K562 (cell line): Measurements from ENCODE around the gene HIPK2. TPM values are rescaled to one million over a fixed set of nuclear protein-coding genes. Genes with fewer than 3 reads are reported as not detected.

Experiments used
- HMG20B ChIP-seq: fragments of 250-450 bp; sonication (Bioruptor Pico); IDR thresholded peaks from 2 replicates; pipeline ENCODE4 v1.5.0; 2021; ENCODE audit warnings: mild to moderate bottlenecking
- NFE2 ChIP-seq: IDR thresholded peaks from 2 replicates; pipeline ENCODE4 v1.6.1; 2014; ENCODE audit warnings: antibody characterized with exemption, low read depth
- POLR3G ChIP-seq: IDR thresholded peaks from 2 replicates; pipeline ENCODE4 v1.6.1; 2011; ENCODE audit not compliant: insufficient read length, insufficient replicate concordance; ENCODE audit errors: extremely low read depth
- PPARD ChIP-seq: fragments of 250-450 bp; sonication (Bioruptor Pico); IDR thresholded peaks from 2 replicates; pipeline ENCODE4 v1.8.0; 2022; ENCODE audit warnings: inconsistent platforms, mild to moderate bottlenecking, moderate library complexity
- RAD51 ChIP-seq: fragments of 450-650 bp; IDR thresholded peaks from 2 replicates; pipeline ENCODE4 v1.7.1; 2016; ENCODE audit warnings: low read depth, mild to moderate bottlenecking, borderline replicate concordance
- SIN3B ChIP-seq: fragments of 450-650 bp; IDR thresholded peaks from 2 replicates; pipeline ENCODE4 v1.6.1; 2017; ENCODE audit warnings: low read depth, mild to moderate bottlenecking, moderate library complexity
- ZBTB1 ChIP-seq: sonication (generic); formaldehyde crosslinking; IDR thresholded peaks from 2 replicates; pipeline ENCODE4 v1.8.1; 2023; ENCODE audit warnings: missing genetic modification reagents, low read depth, mild to moderate bottlenecking, borderline replicate concordance
- ZBTB7A ChIP-seq: IDR thresholded peaks from 2 replicates; pipeline ENCODE4 v1.6.1; 2011; ENCODE audit warnings: low read depth, mild to moderate bottlenecking, low read length, moderate library complexity, borderline replicate concordance; ENCODE audit not compliant: control insufficient read depth
- polyA plus RNA-seq, 8 experiments: library from polyadenylated mRNA; depleted of rRNA in 4 of 8; stranded (reverse) in 5 of 8; unstranded in 3 of 8; fragments of >200 nt; fragmentation: Nextera tagmentation in 2 of 8; fragmentation: Illumina TruSeq in 1 of 8; extraction: Ambion mirVana in 2 of 8; extraction: Trizol in 1 of 8; gene quantifications; 2 replicates each; pipeline versions ENCODE4 v1.2.1 to v1.2.3, GENCODE V29; 2011 to 2014; ENCODE audit warnings: inconsistent platforms in 1 of 8, missing spikeins in 1 of 8
- total RNA-seq, 7 experiments: library from RNA; depleted of rRNA in 6 of 7; stranded (reverse); fragments of >200 nt in 6 of 7; fragmentation: Illumina TruSeq in 2 of 7; extraction: Trizol in 2 of 7; gene quantifications; 2 replicates each; pipeline versions ENCODE4 v1.2.1 to v1.2.3, GENCODE V29; 2011 to 2021; ENCODE audit warnings: low replicate concordance in 1 of 7
- TF ChIP-seq, protein P1 (sequence below): fragments of 200-600 bp; sonication (generic); IDR thresholded peaks from one replicate; pipeline ENCODE4 v1.6.1; 2012; ENCODE audit warnings: mild to moderate bottlenecking, low read depth, low read length, inconsistent platforms
- TF ChIP-seq, protein P2 (sequence below): fragments of 250-450 bp; sonication (Bioruptor Pico); IDR thresholded peaks from 2 replicates; pipeline ENCODE4 v1.8.0; 2021; ENCODE audit warnings: moderate library complexity, mild to moderate bottlenecking, inconsistent platforms
- TF ChIP-seq, protein P3 (sequence below): sonication (generic); formaldehyde crosslinking; IDR thresholded peaks from 2 replicates; pipeline ENCODE4 v1.4.0; 2020; ENCODE audit warnings: mild to moderate bottlenecking, missing genetic modification reagents

HIPK2 gene
- total and polyA plus RNA-seq, 9 of the 15 experiments (the other 6 are each of a cell fraction or from before 2014, with no cell fraction given) = 0.69 to 19.8 (median 5.1) TPM

DNA sequence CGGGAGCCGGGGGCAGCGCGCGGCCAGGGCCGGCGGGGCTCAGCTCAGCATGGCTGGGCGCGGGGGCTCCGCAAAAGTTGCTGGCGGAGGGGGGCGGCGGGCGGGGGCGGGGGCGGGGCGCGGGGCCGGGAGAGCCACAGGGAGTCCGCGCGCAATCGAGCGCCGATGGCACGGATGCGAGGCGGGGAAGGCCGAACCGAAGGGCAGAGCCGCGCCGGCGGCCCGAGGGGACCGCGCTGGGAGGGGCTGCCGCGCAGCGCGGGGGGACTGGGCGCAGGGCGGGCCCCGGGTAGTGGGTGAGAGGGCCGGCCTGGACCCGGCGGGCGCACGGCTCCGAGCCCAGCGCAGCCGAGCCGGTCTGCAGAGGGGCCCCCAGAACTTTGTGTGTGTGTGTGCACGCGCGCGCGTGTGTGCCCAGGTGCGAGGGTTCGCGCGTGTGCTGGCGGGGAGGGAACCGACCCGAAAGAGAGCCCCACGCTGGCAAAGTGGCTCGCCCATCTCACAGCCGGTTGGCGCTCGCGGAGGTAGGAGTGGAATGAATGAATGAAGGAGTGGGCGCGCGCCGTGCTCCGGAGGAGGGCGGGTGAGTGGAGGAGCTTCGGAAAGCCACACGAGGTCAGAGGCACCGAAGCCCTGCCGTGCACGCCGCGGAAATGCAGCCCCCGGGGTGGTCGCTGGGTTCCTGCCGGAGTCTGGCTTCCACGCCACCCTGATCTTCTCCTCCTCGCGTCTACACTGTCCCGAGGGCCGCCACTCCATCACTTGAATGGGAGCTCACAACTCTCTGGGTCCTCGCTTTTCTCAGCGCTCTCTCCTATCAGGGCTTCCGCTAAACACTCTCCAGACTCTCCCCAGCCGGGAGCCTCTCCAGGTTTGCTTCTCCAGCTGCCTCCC is at the start of gene HIPK2 (continued):
- TF ChIP-seq HMG20B (no peak), ZBTB1 (CRISPR knock-in tag) (peak; percentile 32; the same call in 1 of the 2 replicates), NFE2 (no peak), POLR3G (no peak), RAD51 (no peak), PPARD (CRISPR knock-in tag) (no peak), ZBTB7A (peak; percentile 90), SIN3B (peak; percentile 59; the same call in 1 of the 2 replicates)
- TF ChIP-seq, protein P1, sequence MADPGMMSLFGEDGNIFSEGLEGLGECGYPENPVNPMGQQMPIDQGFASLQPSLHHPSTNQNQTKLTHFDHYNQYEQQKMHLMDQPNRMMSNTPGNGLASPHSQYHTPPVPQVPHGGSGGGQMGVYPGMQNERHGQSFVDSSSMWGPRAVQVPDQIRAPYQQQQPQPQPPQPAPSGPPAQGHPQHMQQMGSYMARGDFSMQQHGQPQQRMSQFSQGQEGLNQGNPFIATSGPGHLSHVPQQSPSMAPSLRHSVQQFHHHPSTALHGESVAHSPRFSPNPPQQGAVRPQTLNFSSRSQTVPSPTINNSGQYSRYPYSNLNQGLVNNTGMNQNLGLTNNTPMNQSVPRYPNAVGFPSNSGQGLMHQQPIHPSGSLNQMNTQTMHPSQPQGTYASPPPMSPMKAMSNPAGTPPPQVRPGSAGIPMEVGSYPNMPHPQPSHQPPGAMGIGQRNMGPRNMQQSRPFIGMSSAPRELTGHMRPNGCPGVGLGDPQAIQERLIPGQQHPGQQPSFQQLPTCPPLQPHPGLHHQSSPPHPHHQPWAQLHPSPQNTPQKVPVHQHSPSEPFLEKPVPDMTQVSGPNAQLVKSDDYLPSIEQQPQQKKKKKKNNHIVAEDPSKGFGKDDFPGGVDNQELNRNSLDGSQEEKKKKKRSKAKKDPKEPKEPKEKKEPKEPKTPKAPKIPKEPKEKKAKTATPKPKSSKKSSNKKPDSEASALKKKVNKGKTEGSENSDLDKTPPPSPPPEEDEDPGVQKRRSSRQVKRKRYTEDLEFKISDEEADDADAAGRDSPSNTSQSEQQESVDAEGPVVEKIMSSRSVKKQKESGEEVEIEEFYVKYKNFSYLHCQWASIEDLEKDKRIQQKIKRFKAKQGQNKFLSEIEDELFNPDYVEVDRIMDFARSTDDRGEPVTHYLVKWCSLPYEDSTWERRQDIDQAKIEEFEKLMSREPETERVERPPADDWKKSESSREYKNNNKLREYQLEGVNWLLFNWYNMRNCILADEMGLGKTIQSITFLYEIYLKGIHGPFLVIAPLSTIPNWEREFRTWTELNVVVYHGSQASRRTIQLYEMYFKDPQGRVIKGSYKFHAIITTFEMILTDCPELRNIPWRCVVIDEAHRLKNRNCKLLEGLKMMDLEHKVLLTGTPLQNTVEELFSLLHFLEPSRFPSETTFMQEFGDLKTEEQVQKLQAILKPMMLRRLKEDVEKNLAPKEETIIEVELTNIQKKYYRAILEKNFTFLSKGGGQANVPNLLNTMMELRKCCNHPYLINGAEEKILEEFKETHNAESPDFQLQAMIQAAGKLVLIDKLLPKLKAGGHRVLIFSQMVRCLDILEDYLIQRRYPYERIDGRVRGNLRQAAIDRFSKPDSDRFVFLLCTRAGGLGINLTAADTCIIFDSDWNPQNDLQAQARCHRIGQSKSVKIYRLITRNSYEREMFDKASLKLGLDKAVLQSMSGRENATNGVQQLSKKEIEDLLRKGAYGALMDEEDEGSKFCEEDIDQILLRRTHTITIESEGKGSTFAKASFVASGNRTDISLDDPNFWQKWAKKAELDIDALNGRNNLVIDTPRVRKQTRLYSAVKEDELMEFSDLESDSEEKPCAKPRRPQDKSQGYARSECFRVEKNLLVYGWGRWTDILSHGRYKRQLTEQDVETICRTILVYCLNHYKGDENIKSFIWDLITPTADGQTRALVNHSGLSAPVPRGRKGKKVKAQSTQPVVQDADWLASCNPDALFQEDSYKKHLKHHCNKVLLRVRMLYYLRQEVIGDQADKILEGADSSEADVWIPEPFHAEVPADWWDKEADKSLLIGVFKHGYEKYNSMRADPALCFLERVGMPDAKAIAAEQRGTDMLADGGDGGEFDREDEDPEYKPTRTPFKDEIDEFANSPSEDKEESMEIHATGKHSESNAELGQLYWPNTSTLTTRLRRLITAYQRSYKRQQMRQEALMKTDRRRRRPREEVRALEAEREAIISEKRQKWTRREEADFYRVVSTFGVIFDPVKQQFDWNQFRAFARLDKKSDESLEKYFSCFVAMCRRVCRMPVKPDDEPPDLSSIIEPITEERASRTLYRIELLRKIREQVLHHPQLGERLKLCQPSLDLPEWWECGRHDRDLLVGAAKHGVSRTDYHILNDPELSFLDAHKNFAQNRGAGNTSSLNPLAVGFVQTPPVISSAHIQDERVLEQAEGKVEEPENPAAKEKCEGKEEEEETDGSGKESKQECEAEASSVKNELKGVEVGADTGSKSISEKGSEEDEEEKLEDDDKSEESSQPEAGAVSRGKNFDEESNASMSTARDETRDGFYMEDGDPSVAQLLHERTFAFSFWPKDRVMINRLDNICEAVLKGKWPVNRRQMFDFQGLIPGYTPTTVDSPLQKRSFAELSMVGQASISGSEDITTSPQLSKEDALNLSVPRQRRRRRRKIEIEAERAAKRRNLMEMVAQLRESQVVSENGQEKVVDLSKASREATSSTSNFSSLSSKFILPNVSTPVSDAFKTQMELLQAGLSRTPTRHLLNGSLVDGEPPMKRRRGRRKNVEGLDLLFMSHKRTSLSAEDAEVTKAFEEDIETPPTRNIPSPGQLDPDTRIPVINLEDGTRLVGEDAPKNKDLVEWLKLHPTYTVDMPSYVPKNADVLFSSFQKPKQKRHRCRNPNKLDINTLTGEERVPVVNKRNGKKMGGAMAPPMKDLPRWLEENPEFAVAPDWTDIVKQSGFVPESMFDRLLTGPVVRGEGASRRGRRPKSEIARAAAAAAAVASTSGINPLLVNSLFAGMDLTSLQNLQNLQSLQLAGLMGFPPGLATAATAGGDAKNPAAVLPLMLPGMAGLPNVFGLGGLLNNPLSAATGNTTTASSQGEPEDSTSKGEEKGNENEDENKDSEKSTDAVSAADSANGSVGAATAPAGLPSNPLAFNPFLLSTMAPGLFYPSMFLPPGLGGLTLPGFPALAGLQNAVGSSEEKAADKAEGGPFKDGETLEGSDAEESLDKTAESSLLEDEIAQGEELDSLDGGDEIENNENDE = no peak
- TF ChIP-seq, protein P2, sequence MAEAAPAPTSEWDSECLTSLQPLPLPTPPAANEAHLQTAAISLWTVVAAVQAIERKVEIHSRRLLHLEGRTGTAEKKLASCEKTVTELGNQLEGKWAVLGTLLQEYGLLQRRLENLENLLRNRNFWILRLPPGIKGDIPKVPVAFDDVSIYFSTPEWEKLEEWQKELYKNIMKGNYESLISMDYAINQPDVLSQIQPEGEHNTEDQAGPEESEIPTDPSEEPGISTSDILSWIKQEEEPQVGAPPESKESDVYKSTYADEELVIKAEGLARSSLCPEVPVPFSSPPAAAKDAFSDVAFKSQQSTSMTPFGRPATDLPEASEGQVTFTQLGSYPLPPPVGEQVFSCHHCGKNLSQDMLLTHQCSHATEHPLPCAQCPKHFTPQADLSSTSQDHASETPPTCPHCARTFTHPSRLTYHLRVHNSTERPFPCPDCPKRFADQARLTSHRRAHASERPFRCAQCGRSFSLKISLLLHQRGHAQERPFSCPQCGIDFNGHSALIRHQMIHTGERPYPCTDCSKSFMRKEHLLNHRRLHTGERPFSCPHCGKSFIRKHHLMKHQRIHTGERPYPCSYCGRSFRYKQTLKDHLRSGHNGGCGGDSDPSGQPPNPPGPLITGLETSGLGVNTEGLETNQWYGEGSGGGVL (CRISPR knock-in tag) = no peak
- TF ChIP-seq, protein P3, sequence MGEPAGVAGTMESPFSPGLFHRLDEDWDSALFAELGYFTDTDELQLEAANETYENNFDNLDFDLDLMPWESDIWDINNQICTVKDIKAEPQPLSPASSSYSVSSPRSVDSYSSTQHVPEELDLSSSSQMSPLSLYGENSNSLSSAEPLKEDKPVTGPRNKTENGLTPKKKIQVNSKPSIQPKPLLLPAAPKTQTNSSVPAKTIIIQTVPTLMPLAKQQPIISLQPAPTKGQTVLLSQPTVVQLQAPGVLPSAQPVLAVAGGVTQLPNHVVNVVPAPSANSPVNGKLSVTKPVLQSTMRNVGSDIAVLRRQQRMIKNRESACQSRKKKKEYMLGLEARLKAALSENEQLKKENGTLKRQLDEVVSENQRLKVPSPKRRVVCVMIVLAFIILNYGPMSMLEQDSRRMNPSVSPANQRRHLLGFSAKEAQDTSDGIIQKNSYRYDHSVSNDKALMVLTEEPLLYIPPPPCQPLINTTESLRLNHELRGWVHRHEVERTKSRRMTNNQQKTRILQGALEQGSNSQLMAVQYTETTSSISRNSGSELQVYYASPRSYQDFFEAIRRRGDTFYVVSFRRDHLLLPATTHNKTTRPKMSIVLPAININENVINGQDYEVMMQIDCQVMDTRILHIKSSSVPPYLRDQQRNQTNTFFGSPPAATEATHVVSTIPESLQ (CRISPR knock-in tag) = no peak; the same call in 1 of the 2 replicates
